ENCODE data around the gene DLGAP1.
"Not testable (repeated sequence)": the region's sequence is repeated elsewhere in the genome, so short reads cannot be mapped to it uniquely, and the experiment has no call there.

Gene DLGAP1

DNA sequence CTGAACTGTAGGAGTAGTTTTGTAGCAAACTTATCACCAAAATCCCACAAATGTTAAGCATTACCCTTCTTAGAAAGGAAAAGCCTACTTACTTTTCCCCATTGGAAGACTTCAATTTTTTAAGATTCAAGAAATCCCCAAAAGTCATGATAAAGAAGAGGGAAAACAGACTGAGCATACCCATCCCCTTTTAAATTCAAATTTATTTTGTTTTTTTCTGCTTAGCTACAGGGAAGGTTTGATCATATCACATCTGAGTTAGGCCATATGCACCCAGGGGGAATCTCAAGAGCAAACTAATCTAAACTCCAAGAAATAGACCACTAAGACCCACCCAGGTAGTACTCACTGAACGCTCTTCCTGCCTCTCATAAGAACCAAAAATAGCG is 830.6 kb downstream of the DLGAP1 start:
- DNase-seq (ENCODE audit: low read depth) = no peak

DNA sequence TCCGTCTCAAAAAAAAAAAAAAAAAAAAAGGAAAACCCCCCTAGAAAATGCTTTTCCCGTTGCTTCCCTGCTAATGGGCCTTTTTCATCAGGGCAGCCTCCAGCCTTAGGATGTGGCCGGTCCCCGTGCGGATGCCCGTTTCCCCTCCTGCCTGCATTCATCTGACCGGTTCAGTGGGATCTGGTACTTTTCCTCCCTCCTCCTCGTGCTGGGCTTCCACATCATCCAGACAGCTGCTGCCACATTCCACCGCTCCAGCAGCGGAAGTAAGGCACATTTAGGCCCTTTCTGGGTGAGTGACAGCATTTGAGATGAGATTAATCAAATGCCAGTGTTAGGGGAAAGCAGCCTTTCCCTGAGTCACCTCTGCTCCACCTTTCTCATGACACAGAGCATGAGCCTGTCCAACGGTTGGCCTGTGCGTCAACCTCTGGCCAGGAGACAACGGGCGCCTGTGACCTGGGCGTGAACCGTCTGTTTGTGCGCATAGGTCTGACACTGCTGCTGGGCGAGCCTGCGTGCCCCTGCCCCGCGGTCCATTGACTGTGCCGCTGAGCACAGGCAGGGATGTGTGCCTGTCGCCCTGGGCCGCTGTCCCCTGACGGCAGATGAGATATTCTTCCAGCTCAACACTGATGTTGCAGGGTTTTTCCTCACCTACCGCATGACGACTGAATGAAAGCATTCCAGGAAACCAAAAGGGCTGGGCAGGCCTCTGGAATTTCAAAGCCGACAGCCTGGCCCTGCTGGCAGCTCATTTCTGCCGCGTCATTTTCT is 831.1 kb downstream of the DLGAP1 start:
- no peak for DNase-seq (ENCODE audit: low read depth)

DNA sequence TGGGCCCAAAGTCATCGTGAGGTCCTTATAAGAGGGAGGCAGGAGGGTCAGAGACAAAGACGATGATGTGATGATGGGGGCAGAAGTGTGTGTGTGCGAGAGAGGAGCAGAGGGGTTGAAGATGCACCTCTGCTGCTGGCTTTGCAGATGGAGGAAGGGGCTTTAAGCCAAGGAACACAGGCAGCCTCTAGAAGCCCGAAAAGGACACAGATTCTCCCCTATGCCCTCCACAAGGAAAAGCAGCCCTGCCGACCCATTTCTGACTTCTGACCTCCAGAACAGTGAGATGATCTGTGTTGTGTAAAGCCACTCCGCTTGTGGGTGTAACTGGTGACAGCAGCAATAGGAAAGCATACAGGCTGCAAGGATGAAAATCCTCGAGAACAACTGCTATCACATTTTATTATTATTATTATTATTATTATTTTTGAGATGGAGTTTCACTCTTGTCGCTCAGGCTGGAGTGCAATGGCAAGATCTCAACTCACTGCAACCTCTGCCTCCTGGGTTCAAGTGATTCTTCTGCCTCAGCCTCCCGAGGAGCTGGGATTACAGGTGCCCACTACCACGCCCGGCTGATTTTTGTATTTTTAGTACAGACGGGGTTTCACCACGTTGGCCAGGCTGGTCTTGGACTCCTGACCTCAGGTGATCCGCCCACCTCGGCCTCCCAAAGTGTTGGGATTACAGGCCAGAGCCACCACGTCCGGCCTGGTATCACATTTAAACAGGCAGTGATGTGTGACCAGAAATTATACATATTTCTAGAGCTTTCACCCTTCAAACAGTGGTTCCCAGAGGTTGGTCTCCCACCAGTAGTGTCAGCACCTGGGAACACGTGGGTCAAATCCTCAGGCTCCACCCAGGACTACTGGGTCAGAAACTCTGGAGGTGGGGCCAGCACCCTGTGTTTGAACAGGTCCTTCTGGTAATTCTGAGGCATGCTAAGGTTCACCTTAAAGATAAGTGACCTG is 834.7 kb downstream of the DLGAP1 start:
- no peak for DNase-seq (ENCODE audit: low read depth)

DNA sequence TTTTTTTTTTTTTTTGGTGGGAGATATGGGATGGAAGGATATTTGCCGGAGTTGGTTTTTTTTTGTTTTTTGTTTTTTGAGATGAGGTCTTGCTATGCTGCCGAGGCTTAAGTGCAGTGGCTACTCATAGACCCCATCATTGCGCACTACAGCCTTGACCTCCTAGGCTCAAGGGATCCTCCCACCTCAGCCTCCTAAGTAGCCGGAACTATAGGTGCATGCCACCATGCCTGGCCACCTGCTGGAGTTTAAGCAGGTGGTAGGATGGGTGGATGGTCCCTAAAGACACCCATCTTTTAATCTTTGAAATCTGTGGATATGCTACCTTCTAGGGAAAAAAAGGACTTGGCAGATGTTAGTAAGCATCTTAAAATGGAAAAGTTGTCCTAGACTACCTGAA is 835.4 kb downstream of the DLGAP1 start:
- no peak for DNase-seq (ENCODE audit: low read depth)

DNA sequence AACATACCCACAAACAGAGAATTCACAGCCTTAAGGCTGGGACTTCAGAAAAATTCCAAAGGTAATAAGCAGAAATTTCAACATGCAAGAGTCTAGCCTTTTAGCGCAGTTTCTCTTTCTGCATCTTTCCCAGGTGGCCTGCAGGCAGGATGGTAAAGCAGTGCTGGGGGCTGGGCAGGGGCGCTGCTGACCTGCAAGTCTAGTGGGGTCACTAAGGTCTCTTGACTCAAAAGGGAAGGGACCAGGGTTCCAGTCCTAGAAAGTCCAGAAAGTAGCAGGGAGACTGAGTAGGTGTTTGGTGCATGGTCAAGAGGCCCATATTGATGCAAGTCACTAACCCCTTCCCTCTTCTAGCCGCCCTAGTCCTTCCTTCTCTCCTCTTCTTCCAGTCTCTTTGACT is 835.9 kb downstream of the DLGAP1 start:
- no peak for DNase-seq (ENCODE audit: low read depth)

DNA sequence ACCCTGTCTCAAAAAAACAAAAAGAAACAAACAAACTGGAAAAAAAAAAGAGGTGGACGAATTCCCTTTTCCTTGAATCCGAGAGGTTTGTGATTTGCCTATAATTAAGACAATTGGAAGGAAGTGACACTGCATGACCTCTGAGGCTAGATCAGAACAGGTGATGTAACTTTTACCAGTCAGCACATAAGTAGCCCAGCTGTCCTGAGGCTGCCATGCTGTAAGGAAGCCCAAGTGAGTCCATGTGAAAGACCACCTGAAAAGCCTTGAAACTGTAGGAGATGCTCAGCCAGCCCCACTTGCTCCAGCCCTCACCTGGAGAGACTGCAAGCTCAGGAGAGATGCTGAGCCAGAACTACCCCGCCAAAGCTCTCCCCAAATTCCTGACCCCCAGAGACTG is 838.4 kb downstream of the DLGAP1 start:
- no peak for DNase-seq (ENCODE audit: low read depth)

DNA sequence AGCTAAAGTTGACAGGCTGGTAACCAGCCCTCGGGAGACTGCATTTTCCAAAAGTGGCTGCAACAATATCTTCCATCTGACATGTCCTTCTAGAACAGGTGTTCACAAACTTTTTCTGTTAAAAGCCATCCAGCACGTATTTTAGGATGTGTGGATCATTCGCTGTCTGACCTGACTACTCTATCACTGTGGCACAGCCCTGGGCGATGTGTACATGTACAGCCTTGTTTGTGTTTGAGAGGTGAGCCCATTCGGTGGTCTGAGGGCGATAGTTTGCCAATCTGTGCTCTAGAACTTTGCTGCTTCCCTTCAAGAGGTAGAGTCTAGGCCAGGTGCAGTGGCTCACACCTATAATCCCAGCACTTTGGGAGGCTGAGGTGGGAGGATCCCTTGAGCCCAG is 839.0 kb downstream of the DLGAP1 start:
- DNase-seq (ENCODE audit: low read depth) = no peak

DNA sequence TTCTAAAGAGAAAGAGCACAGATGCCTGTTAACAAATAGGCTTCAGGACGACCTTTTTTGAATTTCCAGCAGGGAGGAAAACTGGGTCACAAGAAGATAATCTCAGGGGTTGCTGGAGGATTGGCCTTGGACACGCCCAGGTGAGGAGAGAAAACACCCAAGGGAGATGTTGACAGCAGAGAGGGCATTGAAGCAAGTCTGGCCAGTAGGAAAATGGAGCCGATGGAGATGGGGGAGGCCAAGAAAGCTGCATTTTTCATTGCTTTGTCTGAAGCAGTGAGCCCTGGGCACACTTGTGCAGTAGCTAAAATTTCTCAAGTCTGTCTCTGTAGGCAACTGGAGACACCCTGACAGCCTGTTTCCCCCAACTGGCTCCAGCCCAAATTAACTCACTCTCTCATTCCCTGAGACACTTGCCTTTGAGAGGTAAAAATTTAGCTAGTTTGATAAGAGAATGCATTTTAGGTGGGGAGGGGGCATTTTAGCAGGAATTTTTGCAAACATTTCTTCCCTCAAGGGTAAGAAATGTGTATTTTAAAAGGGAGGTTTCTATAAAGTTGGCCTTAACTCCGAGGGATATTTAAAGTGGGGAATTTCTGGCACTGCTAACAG is 839.6 kb downstream of the DLGAP1 start:
- no peak for DNase-seq (ENCODE audit: low read depth)

DNA sequence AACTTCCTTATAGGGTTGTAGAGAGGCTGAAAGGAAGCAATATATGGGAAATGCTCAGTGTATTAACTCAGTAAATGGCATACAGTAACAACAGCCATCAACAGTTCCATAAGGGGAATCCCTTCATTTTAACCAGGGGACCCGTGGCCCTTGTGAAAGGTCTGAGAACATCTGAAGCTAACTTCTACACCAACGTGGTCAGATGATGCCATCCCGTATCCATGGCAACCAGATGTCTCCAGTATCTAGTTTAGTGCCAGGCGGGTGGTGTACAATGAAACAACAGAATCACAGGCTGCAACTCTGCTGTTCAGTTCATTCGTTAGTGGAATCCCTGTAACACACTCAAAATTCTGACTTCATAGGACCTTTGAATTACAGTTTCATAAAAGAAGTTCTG is 842.8 kb downstream of the DLGAP1 start:
- no peak for DNase-seq (ENCODE audit: low read depth)

DNA sequence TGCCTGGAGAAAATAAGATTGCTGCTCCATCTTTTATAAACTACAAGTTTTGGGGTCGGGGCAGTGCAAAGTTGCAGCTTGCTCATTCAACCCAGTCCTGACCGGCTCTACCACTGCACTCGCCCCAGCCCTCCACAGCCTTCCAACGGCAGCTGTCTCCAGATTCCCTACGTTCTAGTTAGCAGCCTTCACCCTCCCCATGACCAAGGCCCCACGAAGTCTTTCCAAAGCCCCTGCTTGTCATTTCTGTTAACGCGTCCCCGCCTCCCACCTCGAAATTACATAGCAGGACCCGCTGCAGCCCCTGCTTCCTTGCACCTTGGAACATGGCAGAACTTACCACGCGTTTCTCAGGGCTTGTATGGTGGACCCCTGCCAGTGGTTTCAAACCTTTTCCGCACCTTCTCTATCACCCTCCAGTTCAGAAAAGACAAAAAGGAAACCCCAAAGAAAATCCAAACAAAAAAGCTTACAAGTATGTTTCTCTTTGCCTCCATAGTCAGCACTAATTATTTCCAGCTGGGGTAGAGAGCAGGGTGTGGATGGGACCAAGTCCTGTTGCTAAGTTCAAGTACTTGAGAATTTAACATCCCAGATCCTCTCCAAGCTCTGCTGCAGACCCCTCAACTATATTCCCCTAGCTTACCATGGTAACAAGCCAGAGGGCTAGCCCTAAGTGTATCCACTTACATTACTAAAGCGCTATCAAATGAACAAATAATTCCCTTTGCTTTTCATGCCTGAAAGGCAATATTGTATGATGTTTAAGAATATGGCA is 843.6 kb downstream of the DLGAP1 start:
- DNase-seq (ENCODE audit: low read depth) = no peak

DNA sequence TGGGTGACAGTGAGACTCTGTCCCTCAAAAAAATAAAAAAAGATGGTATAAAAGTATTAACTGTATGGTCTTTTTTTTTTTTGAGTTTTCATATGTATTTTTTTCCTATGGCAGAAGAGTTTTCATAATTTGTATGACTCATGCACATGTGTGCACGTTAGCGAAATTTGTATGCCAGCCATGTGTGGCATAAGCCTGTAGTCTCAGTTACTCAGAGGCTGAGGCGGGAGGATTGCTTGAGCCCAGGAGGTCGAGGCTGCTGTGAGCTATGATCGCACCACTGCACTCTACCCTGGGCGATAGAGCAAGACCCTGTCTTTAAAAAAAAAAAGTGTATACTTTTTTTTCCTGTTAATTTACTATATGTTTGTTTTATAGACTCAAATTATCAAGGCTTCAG is 844.3 kb downstream of the DLGAP1 start:
- no peak for DNase-seq (ENCODE audit: low read depth)

DNA sequence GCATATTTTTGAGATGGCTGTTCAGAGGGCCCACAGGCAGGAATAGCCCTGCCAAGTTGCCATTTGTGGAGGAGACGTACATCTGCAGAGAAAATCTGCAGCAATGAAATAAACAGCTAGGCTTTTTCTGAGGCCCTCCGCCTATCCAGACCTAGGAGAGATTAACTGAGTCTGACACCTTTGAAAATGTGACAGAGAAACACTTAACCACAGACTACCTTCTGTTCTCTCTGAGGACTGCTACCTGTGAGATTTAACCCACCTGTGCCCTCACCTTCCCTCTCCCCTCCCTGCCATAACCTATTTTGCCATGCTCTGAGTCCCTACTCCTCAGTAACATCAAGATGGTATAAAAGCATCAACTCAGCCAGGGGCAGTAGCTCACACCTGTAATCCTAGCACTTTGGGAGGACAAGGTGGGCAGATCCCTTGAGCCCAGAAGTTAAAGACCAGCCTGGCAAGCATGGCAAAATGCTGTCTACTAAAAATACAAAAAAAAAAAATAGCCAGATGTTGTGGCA is 844.9 kb downstream of the DLGAP1 start:
- DNase-seq (ENCODE audit: low read depth) = no peak

DNA sequence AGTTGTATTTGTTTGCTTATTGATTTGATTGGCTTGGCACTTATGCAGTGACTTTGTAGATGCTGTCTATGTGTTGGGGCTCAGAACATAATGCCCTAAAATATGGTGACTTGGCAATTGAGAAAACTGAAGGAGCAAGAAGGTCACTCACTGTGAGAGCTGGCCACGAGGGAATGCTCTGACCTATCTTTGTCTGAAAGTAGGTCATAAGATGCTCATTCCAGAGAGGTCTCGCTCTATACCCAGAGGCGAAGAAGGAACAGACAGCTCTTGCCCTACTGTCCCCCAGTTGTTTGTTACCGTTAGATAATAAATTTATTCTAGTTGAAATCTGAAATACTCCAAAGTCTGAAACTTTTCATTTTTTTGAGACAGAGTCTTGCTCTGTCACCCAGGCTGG is 846.6 kb downstream of the DLGAP1 start:
- no peak for DNase-seq (ENCODE audit: low read depth)

DNA sequence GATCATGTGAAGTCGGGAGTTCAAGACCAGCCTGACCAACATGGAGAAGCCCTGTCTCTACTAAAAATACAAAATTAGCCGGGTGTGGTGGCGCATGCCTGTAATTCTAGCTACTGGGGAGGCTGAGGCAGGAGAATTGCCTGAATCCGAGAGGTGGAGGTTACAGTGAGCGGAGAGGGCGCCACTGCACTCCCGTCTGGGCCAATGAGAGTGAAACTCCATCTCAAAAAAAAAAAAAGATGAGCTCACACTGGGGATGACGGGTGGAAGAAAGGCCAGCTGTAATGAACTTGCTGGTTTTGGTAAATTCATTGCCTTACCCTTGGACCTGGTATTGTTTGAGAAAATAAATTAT is 847.0 kb downstream of the DLGAP1 start:
- not testable (repeated sequence) for DNase-seq (ENCODE audit: low read depth)

DNA sequence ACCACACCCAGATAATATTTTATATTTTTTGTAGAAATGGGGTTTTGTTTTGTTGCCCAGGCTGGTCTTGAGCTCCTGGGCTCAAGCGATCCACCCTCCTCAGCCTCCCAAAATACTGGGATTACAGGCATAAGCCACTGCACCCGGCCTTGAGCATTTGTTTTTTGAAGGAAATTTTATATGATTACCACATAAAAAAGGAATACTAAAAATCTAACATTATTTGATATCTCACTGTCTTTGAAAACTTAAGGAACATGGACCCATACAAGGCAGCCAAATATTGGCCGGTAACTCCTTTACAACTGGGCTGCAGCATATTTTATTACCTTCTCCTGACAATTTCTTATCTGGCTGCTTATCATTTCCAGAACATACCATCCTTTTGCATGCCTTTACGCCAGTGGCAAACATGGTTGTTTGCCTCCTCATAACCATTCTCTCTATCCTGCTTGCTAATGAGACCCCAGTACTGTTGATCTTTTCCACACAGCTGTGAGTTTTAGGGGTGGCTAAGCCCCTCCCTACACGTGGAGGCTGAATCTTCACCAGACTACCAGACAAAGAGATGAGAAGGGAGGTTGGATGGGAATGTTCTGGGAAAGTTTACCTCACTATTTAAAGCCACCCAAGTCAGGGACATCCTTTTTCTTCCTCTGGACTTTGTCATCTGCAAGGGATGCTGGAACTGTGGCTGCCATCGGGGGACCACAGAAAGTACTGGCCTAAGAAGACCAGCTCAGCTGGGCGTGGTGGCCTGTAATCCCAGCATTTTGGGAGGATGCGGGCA is 847.6 kb downstream of the DLGAP1 start:
- DNase-seq (ENCODE audit: low read depth) = no peak

DNA sequence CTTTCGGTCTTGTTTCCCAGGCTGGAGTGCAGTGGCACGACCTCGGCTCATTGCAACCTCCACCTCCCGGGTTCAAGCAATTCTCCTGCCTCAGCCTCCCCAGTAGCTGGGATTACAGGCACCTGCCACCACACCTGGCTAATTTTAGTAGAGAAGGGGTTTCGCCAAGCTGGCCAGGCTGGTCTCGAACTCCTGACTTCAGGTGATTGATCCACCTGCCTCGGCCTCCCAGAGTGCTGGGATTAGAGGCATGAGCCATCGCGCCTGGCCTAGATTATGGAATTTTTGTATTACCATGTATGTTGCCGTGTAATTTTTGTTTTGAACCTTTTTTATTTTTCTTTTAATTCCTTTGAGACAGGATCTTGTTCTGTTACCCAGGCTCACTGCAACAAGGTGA is 848.2 kb downstream of the DLGAP1 start:
- not testable (repeated sequence) for DNase-seq (ENCODE audit: low read depth)

DNA sequence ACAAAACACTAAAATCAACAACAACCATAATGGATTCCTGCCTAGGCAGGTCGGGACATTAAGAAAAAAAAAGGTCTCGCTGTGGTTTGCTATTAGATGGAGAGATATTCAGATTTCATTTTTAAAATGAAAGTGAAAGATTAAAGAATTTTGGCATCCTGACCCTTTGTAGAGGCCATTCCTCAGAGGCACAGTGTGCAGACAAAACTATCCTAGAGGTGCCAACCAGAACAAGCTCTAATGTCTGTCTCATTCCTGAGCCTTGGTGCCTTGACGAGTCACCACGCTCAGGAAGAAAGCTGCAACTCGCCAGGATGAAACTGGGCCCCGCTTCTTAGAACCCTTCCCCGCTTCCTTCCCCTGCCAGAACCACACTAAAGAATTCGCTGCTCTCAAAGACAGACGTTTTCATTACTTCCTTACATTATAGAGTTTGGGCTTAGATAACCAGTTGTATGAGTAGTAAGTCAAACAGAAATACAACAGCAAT is 849.1 kb downstream of the DLGAP1 start:
- DNase-seq (ENCODE audit: low read depth) = no peak

DNA sequence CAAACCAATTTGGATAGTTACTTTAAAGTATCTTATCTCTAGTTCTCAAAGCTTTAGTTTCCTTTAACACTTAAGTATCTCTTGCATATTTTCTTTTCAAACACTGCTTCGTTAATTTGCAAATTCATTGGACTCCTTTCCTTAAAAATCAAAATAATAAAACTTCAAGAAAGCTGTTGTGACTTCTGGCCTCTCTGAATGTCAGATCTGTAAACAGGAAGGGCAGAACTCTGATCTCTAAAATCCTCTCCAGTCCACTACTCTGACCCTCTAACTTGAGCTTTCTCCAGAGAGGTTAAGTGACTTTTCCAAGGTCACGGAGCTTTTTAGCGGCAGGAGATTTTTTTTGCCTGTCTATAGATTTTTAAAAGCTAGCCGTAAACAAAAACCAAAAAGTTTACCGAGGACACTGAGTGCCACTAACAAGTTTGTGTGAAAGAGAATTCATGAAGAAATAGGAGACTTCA is 849.6 kb downstream of the DLGAP1 start:
- no peak for DNase-seq (ENCODE audit: low read depth)

DNA sequence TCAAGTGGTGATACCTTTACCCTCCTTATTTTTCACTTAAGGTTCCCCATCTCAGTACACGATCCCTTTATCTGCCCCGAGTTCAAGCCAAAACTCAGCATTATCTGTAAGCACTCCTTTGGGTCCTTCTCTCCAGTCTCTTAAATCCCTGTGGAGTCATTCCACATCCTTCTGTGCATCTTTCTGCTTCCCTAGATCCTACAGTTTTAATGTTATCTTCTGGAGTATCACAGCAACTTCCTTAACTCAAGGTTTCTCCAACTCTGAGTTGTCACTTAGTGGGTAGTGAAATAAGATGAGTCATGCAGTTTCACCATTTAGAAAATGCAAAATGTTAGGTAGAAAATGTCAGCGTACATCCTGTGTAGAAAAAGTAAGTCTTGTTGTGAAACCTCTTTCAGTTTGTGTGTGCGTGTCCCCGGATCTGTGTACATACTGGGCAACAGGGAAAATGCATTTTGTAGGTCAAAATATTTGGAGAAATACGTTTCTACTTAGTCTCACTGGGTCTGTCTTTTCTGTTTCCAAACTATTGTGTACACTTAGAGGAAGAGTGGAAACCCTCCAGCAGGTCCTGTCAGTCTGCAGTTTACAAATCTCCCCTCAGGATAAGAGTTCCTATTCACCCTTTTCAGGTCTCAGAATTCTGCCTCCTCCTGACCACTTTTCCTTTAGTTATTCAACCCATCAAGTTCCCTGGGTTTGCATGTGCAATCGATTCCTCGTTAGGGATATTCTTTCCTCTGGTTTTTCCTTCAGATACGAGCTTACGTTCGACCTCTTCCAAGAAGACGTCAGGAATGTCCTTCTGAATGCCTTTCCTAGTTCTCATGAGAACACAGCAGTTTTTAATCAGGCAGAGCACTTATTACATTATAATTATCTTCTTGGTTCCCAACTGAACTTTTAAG is 850.4 kb downstream of the DLGAP1 start:
- no peak for DNase-seq (ENCODE audit: low read depth)

DNA sequence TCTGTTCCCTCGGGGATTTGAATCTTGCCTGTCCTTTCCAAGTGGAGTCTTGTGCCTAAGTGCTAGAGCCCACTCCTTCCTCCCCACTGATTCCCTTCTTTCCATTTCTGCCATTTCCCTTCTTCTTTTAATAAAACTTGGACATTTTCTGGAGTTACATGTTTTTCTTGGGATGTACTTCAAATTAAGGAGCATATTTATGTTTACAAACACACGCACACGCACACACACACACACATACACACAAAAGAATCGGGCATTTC is 850.9 kb downstream of the DLGAP1 start:
- DNase-seq (ENCODE audit: low read depth) = no peak

Data from activated T-cell treated with anti-CD3 and anti-CD28 coated beads for 1 hour (primary cell).